ENCODE data around the gene NR1H4. TPM values are rescaled to one million over a fixed set of nuclear protein-coding genes. Genes with fewer than 3 reads are reported as not detected.

NR1H4 gene
- total and polyA plus RNA-seq, 11 donors: not detected

DNA sequence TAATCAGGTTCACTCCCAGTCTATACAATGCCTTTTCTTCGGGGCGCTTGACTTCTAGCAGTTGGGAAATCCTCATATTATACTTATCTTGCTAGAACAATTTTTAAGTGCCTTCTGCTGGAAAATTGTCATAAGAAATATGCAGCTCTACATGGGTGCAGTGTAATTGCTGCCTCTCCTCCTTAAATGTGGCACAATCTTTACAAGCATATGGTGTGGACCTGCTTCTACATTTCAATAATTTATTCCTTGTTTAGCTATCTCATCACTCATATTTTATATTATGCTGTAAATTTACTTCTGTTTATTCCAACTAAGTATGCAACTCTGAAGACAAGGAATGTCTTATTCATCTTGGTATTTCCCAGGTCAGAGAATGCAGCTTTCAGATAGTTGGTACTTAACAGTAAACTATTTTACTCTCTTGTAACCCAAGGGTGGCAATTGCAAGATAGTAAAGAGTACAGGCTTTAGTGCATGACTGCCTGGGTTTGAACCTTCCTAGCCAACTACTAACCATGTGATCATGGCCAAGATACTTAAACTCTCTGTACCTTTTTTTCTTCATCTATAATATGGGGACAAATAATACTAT, 56.2 kb downstream of the NR1H4 start:
- Histone ChIP-seq H3K27ac (no peak overlapping the region), H3K36me3 (no peaks in the 10 kb centered on the region), H3K4me1 (no peaks in the 10 kb centered on the region), H3K27me3 (peaks cover 0 to 4% (median 0%) of the 10 kb centered on the region in 9 donors), H3K9me3 (no peaks in the 10 kb centered on the region), H3K4me3 (no peak overlapping the region)
- ATAC-seq: no peak
- 87 to 97% (median 92%) methylated on average over 2 of the region's 2 CpGs for WGBS, 4 donors
- TF ChIP-seq POLR2A (IDR thresholded peaks at IDR 0.05) (no peak), CTCF (IDR thresholded peaks at IDR 0.05) (no peak)
- DNase-seq: no peak
- intact Hi-C loops (cut with DNase I): no loop called here

DNA sequence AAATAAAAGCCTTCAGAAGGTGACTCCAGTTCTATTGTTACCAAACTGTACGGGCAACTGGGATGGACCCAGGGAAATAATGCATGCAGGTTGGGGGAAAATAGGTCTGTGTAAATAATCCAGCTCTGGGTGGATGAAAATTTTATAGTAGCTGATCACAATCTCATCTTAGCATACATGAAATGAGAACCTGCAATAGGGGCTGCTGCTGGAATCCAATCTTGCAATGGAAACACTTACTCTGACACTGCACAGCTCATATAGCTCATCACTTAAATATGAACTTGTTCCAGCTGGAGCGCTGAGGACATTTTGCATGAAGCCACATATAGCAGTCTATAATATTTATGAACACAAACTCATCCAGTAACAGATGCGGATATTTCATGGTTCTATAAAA, 59.7 kb downstream of the NR1H4 start:
- H3K27ac ChIP-seq: no peak overlapping the region
- no peaks in the 10 kb centered on the region for H3K9me3 ChIP-seq
- no peak for ATAC-seq
- no peaks in the 10 kb centered on the region for H3K4me1 ChIP-seq
- intact Hi-C loops (cut with DNase I): no loop called here
- no peak for DNase-seq
- peaks cover 0 to 4% (median 0%) of the 10 kb centered on the region in 9 donors for H3K27me3 ChIP-seq
- H3K36me3 ChIP-seq: no peaks in the 10 kb centered on the region
- no peak overlapping the region for H3K4me3 ChIP-seq
- TF ChIP-seq POLR2A (IDR thresholded peaks at IDR 0.05) (no peak), CTCF (IDR thresholded peaks at IDR 0.05) (no peak)
- 79 to 88% (median 81%) methylated on average over 3 of the region's 3 CpGs for WGBS, 4 donors

GRCh38 chr12:100534625-100535227, 61.1 kb downstream of the NR1H4 start:
- DNase-seq (no peak), ATAC-seq (no peak)
- H3K27me3 ChIP-seq: peaks cover 0 to 4% (median 0%) of the 10 kb centered on the region in 9 donors
- H3K27ac ChIP-seq: no peak overlapping the region
- H3K4me1 ChIP-seq: no peaks in the 10 kb centered on the region
- no peaks in the 10 kb centered on the region for H3K36me3 ChIP-seq
- WGBS, 4 donors: 69 to 77% (median 76%) methylated on average over 6 of the region's 6 CpGs
- no peak overlapping the region for H3K4me3 ChIP-seq
- TF ChIP-seq CTCF (IDR thresholded peaks at IDR 0.05): no peak
- no peak for TF ChIP-seq POLR2A (IDR thresholded peaks at IDR 0.05)
- H3K9me3 ChIP-seq: no peaks in the 10 kb centered on the region
- intact Hi-C loops (cut with DNase I): no loop called here

GRCh38 chr12:100539202-100539601, 65.5 kb downstream of the NR1H4 start:
- Histone ChIP-seq H3K4me1 (no peaks in the 10 kb centered on the region), H3K4me3 (no peak overlapping the region), H3K27me3 (no peaks in the 10 kb centered on the region), H3K36me3 (no peaks in the 10 kb centered on the region), H3K27ac (no peak overlapping the region), H3K9me3 (no peaks in the 10 kb centered on the region)
- ATAC-seq (no peak), DNase-seq (no peak)
- no peak for TF ChIP-seq POLR2A (IDR thresholded peaks at IDR 0.05)
- no peak for TF ChIP-seq CTCF (IDR thresholded peaks at IDR 0.05)
- 25 to 31% (median 29%) methylated on average over 2 of the region's 2 CpGs for WGBS, 4 donors
- intact Hi-C loops (cut with DNase I): no loop called here
